Measurements from ENCODE around the gene ZFX. TPM values are rescaled to one million over a fixed set of nuclear protein-coding genes. Genes with fewer than 3 reads are reported as not detected.

The ZFX gene
- total RNA-seq, 1 donor from 2014 or later: 59.1 TPM

DNA sequence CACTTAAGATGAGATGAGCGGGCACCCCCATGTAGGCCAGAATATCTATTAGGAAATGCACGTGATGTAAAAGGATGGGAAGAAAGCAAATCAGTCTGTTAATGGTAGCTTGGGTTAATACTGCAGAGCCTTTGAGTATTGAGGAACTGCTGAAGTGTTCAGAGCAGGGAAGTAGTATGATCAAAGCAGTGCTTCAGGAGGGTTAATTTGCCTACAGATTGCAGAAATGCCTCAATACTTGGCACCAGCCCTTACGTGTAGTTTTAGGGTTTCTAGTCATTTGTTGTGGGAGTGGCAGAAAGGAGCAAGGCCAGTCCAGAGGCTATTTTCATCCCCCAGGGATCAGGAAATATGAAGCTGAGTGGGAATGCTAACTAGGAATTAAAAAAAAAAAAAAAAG lies 19.7 kb downstream of the ZFX start:
- no peak overlapping the region for H3K9ac ChIP-seq
- DNase-seq (ENCODE audit: low spot score): no peak
- H3K4me2 ChIP-seq: no peak overlapping the region
- H3K27me3 ChIP-seq: no peaks in the 10 kb centered on the region
- Mint-ChIP-seq H3K27me3 (ENCODE audit: insufficient read depth, low read depth) (no peaks in the 10 kb centered on the region), H3K4me1 (peaks cover 10% of the 10 kb centered on the region), H3K36me3 (peaks cover 27% of the 10 kb centered on the region), H3K27ac (no peak overlapping the region), H3K4me3 (no peak overlapping the region), H3K9me3 (no peaks in the 10 kb centered on the region)
- H4K20me1 ChIP-seq (ENCODE audit: low read depth): peaks cover 61% of the 10 kb centered on the region
- peaks cover 100% of the 10 kb centered on the region for H3K79me2 ChIP-seq (ENCODE audit: low read depth)
- peaks cover 17% of the 10 kb centered on the region for H3K36me3 ChIP-seq
- TF ChIP-seq, protein P1, sequence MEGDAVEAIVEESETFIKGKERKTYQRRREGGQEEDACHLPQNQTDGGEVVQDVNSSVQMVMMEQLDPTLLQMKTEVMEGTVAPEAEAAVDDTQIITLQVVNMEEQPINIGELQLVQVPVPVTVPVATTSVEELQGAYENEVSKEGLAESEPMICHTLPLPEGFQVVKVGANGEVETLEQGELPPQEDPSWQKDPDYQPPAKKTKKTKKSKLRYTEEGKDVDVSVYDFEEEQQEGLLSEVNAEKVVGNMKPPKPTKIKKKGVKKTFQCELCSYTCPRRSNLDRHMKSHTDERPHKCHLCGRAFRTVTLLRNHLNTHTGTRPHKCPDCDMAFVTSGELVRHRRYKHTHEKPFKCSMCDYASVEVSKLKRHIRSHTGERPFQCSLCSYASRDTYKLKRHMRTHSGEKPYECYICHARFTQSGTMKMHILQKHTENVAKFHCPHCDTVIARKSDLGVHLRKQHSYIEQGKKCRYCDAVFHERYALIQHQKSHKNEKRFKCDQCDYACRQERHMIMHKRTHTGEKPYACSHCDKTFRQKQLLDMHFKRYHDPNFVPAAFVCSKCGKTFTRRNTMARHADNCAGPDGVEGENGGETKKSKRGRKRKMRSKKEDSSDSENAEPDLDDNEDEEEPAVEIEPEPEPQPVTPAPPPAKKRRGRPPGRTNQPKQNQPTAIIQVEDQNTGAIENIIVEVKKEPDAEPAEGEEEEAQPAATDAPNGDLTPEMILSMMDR (IDR thresholded peaks at IDR 0.05): no peak
- no peaks in the 10 kb centered on the region for H3K9me3 ChIP-seq (ENCODE audit: low read depth)
- peaks cover 2% of the 10 kb centered on the region for H3F3A ChIP-seq (ENCODE audit: low read depth)
- H2AFZ ChIP-seq (replicated peaks): no peak overlapping the region
- H3K4me1 ChIP-seq: peaks cover 34% of the 10 kb centered on the region
- no peak overlapping the region for H3K4me3 ChIP-seq
- H3K27ac ChIP-seq: peak overlapping the region; percentile 39

DNA sequence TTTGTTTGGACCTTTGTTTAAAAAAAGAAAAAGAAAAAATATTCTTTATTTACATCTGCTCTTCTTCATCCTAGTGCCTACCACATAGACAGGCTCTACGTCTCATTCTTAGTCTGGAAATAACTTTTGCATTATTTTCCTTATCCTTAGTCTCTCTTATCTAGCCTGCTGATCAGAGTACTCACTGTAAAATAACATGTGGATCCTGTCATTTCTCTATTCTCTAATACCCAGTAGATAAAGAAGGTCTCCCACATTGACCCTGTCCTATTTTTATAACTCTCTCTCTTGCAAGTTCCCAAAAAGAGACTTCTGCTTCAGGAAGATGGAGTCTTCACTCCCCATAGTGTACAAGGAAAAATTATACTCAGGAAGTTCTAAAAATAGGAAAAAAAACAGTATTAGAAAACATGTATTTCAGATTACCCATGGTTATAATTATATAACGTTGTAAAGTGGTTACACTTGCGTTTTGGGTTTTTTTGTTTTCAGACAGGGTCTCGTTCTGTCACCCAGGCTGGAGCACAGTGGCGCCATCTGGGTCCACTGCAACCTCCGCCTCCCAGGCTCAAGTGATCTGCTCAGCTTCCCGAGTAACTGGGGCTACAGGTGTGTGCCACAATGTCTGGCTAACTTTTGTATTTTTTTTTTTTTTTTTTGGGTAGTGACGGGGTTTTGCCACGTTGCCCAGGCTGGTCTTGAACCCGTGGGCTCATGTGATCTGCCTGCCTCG lies 23.8 kb downstream of the ZFX start:
- Histone ChIP-seq H4K20me1 (ENCODE audit: low read depth) (peaks cover 26% of the 10 kb centered on the region), H3K36me3 (peaks cover 20% of the 10 kb centered on the region), H3K9me3 (ENCODE audit: low read depth) (no peaks in the 10 kb centered on the region), H2AFZ (replicated peaks) (no peak overlapping the region), H3K4me3 (no peak overlapping the region), H3K27ac (no peak overlapping the region), H3K4me2 (no peak overlapping the region), H3K27me3 (no peaks in the 10 kb centered on the region), H3F3A (ENCODE audit: low read depth) (peaks cover 2% of the 10 kb centered on the region), H3K9ac (no peak overlapping the region), H3K4me1 (peaks cover 10% of the 10 kb centered on the region), H3K79me2 (ENCODE audit: low read depth) (peaks cover 99% of the 10 kb centered on the region)
- Mint-ChIP-seq H3K4me1 (peaks cover 3% of the 10 kb centered on the region), H3K36me3 (peaks cover 37% of the 10 kb centered on the region), H3K27ac (no peak overlapping the region), H3K27me3 (ENCODE audit: insufficient read depth, low read depth) (peaks cover 2% of the 10 kb centered on the region), H3K9me3 (no peaks in the 10 kb centered on the region), H3K4me3 (no peak overlapping the region)
- no peak for TF ChIP-seq EZH2 (IDR thresholded peaks at IDR 0.05)
- TF ChIP-seq, protein P1 (IDR thresholded peaks at IDR 0.05): peak; percentile 7
- TF ChIP-seq EZH2phosphoT487 (IDR thresholded peaks at IDR 0.05): no peak
- DNase-seq (ENCODE audit: low spot score): no peak

DNA sequence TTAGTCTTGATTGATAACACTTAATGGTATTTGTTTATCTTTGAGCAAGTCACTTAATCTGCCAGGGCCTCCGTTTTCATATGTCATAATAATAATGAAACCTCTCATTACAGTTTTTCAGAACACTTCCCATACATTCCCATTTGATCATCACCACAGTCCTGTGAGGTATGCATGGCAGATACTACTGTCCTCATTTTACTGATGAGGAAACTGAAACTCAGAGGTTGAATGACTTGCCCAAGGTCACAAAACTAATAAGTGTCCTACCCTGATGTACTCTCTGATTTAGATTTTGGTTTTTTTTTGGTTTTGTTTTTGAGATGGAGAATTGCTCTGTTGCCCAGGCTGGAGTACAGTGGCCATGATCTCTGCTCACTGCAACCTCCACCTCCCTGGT lies 25.7 kb downstream of the ZFX start:
- TF ChIP-seq, protein P1 (IDR thresholded peaks at IDR 0.05): no peak
- TF ChIP-seq EZH2phosphoT487 (IDR thresholded peaks at IDR 0.05) (no peak), EZH2 (IDR thresholded peaks at IDR 0.05) (no peak)
- peaks cover 2% of the 10 kb centered on the region for H3F3A ChIP-seq (ENCODE audit: low read depth)
- no peak overlapping the region for H3K27ac Mint-ChIP-seq
- H3K9ac ChIP-seq: no peak overlapping the region
- peaks cover 99% of the 10 kb centered on the region for H3K79me2 ChIP-seq (ENCODE audit: low read depth)
- peaks cover 2% of the 10 kb centered on the region for H3K27me3 Mint-ChIP-seq (ENCODE audit: insufficient read depth, low read depth)
- peaks cover 33% of the 10 kb centered on the region for H3K36me3 ChIP-seq
- H3K4me3 Mint-ChIP-seq: no peak overlapping the region
- no peak overlapping the region for H2AFZ ChIP-seq (replicated peaks)
- H3K9me3 ChIP-seq (ENCODE audit: low read depth): no peaks in the 10 kb centered on the region
- H3K4me1 ChIP-seq: no peaks in the 10 kb centered on the region
- DNase-seq (ENCODE audit: low spot score): no peak
- H4K20me1 ChIP-seq (ENCODE audit: low read depth): peaks cover 6% of the 10 kb centered on the region
- no peak overlapping the region for H3K27ac ChIP-seq
- no peaks in the 10 kb centered on the region for H3K27me3 ChIP-seq
- H3K36me3 Mint-ChIP-seq: peaks cover 40% of the 10 kb centered on the region
- no peak overlapping the region for H3K4me3 ChIP-seq
- no peaks in the 10 kb centered on the region for H3K4me1 Mint-ChIP-seq
- no peak overlapping the region for H3K4me2 ChIP-seq
- H3K9me3 Mint-ChIP-seq: no peaks in the 10 kb centered on the region

Data from neural progenitor cell (in vitro differentiated cells).